Measurements from ENCODE around the gene XRRA1. TPM values are rescaled to one million over a fixed set of nuclear protein-coding genes. Genes with fewer than 3 reads are reported as not detected.

The XRRA1 gene
- total and polyA plus RNA-seq, 12 donors, result 1.8 to 22.8 (median 9.6) TPM

DNA sequence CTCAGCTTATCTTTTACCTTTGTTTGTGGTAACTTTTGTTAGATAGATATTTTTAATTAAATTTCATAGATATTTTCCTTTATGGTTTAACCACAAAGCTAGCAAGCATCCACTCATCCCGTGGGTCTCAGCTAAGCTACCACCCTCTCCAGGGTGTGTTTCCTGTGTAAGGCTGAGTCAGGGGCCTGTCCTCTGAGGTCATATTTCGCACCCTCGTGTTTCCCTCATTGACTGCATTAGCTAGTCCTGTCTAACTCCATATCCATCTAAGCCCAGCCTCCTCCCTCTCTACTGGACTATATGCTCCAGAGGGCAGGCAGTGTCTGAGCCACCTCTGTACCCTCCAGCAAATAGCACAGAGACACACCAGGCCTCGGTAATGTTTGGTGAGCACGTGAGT lies 16.7 kb downstream of the XRRA1 start:
- WGBS, 2 donors, result 76 to 84% methylated on average over 5 of the region's 5 CpGs
- DNase-seq (no peak), ATAC-seq (no peak)
- H3K9me3 ChIP-seq, result no peaks in the 10 kb centered on the region
- no peak overlapping the region for H3K27ac ChIP-seq
- TF ChIP-seq, protein P1, sequence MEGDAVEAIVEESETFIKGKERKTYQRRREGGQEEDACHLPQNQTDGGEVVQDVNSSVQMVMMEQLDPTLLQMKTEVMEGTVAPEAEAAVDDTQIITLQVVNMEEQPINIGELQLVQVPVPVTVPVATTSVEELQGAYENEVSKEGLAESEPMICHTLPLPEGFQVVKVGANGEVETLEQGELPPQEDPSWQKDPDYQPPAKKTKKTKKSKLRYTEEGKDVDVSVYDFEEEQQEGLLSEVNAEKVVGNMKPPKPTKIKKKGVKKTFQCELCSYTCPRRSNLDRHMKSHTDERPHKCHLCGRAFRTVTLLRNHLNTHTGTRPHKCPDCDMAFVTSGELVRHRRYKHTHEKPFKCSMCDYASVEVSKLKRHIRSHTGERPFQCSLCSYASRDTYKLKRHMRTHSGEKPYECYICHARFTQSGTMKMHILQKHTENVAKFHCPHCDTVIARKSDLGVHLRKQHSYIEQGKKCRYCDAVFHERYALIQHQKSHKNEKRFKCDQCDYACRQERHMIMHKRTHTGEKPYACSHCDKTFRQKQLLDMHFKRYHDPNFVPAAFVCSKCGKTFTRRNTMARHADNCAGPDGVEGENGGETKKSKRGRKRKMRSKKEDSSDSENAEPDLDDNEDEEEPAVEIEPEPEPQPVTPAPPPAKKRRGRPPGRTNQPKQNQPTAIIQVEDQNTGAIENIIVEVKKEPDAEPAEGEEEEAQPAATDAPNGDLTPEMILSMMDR (IDR thresholded peaks at IDR 0.05), result no peak
- H3K4me3 ChIP-seq, result no peak overlapping the region
- H3K4me1 ChIP-seq, result peaks cover 0 to 8% (median 0%) of the 10 kb centered on the region in 9 donors
- intact Hi-C loops (cut with DNase I), result loop anchor here in 6 of 10 donors (5.0 to 10.0 kb wide), 3 partner anchors 100 to 315 kb away; partner anchors contain the start of gene TPBGL (in 1 of the 6)
- no peaks in the 10 kb centered on the region for H3K27me3 ChIP-seq
- H3K36me3 ChIP-seq, result peaks cover 0 to 100% (median 21%) of the 10 kb centered on the region in 9 donors

DNA sequence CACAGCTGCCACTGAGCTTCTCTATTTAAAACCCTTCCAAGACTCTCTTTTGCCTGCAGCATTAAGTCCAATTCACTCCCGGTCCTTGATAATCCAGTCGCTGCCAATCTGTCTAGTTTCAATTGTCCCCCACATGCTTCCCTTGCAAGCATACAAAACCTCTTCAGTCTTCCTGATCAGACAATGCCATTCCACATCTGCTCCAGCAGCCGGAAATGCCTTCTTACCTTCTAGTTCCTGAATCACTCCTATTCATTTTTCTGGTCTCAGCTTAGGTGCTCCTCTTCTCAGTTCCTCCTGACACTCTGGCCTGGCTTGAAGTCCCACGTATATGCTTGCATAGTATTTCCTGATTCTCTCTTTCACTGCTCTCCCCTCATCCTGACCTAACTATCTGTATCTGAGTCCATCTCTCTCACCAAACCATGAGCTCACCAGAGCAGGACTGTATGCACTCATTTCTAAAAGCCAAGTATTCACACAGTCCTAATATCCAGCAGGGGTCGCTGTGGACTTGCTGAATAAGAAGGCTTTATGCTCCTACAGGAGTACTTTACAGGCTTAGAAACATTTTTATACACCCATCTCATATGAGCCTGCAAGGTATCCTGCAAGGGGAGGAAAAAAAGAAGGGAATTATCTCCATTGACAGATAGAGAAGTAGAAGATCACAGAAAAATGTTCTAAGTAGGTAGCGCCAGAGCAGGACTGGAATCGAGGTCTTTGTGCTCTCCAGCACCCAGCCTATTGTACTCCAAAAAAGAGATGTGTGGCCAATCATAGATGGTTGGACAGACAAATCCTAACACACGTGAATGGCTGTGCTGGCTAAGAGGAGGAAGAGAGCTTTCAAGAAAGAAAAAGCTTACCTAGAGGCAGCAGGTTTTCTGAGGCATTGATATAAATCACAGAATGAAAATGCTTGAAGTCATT lies 19.2 kb downstream of the XRRA1 start:
- Histone ChIP-seq H3K36me3 (peaks cover 0 to 100% (median 14%) of the 10 kb centered on the region in 9 donors), H3K4me3 (no peak overlapping the region), H3K27me3 (no peaks in the 10 kb centered on the region), H3K4me1 (no peaks in the 10 kb centered on the region), H3K9me3 (no peaks in the 10 kb centered on the region), H3K27ac (no peak overlapping the region)
- TF ChIP-seq, protein P1 (IDR thresholded peaks at IDR 0.05), result peak; percentile 75 to 91 (median 85)
- ATAC-seq (peak; percentile 78 to 89 (median 85)), DNase-seq (peak in 1 of 2 donors; percentile 74)
- 60 to 64% methylated on average over 8 of the region's 8 CpGs for WGBS, 2 donors
- intact Hi-C loops (cut with DNase I), result loop anchor here (1.0 to 10.0 kb wide), 9 partner anchors 101 to 323 kb away; partner anchors contain the start of gene TPBGL (in 2 of the 10)

DNA sequence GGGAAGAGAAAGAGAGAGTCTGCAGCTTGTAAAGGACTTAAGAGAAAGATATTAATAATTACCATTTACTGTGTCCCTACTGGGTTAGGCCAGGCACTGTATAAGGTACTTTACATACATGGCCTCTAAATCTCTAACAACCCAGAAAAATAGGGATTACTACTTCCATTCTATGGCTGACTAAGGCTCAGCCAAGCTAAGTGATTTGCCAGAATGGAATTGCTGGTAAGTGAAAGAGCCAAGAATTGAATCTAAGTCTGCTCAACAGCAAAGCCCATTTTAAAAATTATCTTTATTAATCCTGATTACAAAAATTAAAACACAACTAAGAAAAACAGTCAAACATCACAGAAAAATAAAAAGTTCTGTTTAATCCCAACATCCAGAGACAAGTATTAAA lies 21.4 kb downstream of the XRRA1 start:
- TF ChIP-seq, protein P1 (IDR thresholded peaks at IDR 0.05), result no peak
- H3K36me3 ChIP-seq, result peaks cover 0 to 83% (median 0%) of the 10 kb centered on the region in 9 donors

DNA sequence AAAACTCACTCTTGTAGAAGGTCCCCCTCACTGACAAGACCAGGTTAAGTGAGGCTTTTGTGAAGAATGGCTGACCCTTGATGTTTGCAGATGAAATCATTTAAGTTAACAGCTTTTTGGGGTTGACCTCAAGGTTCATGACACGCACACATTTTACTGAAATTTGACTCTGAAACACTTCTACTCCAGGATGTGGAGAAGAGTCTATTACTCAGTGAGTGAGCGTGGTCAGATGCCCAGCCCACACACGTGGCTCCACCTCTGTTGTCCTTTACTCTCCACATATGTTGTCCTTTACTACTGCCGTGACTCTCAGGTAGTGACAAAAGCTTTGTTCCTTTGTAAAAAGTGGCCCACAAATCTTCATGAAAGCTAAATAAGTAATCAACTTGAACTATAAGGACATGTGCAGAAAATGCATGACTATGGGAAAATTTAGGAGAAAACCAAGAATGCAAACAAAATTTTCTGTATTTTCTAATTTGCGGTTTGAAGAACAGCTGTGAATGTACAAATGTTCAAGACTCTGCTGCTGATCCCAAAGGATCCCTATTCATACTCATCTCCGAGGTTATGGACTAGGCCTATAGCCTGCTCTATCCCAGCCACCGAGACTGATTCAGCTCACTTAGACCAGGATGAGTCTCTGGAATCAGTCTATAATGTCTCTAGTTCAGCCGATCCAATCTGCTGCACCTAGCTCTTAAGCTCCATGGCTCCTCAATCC lies 22.4 kb downstream of the XRRA1 start:
- 91 to 95% methylated on average over 8 of the region's 8 CpGs for WGBS, 2 donors
- no peaks in the 10 kb centered on the region for H3K27me3 ChIP-seq
- intact Hi-C loops (cut with DNase I), result loop anchor here in 5 of 10 donors (5.0 to 10.0 kb wide), 5 partner anchors 106 to 326 kb away; partner anchors contain the start of gene TPBGL (in 1 of the 5)
- ATAC-seq, result no peak
- no peaks in the 10 kb centered on the region for H3K4me1 ChIP-seq
- no peak for DNase-seq
- H3K36me3 ChIP-seq, result peaks cover 0 to 78% (median 0%) of the 10 kb centered on the region in 9 donors
- no peaks in the 10 kb centered on the region for H3K9me3 ChIP-seq
- TF ChIP-seq, protein P1 (IDR thresholded peaks at IDR 0.05), result no peak
- no peak overlapping the region for H3K27ac ChIP-seq
- H3K4me3 ChIP-seq, result no peak overlapping the region

More for the DNA sequence above, 21.4 kb downstream of the XRRA1 start:
- no peak overlapping the region for H3K27ac ChIP-seq
- H3K4me1 ChIP-seq, result no peaks in the 10 kb centered on the region
- intact Hi-C loops (cut with DNase I), result loop anchor here in 5 of 10 donors (5.0 to 10.0 kb wide), 5 partner anchors 105 to 325 kb away; partner anchors contain the start of gene TPBGL (in 1 of the 5)
- ATAC-seq (no peak), DNase-seq (no peak)
- no peaks in the 10 kb centered on the region for H3K9me3 ChIP-seq
- H3K4me3 ChIP-seq, result no peak overlapping the region
- no peaks in the 10 kb centered on the region for H3K27me3 ChIP-seq
